Measurements from ENCODE around the gene PTPRG.
"Not testable (repeated sequence)": the region's sequence is repeated elsewhere in the genome, so short reads cannot be mapped to it uniquely, and the experiment has no call there.

Gene PTPRG

GRCh38 chr3:61561374-61562041, at the start of gene PTPRG:
Gene PTPRG (plus strand): TSS chr3:61561571. CDS start chr3:61562288, 717 bp downstream.
- peak in 1 of 2 experiments; percentile 39 for DNase-seq

- no peak for DNase-seq
These were observed 42.8 kb upstream of the PTPRG start for GRCh38 chr3:61518590-61518989.

GRCh38 chr3:61520966-61521628, 40.3 kb upstream of the PTPRG start:
- no peak for DNase-seq

GRCh38 chr3:61522060-61522459, 39.3 kb upstream of the PTPRG start:
- no peak for DNase-seq

- no peak for DNase-seq
These were observed 38.7 kb upstream of the PTPRG start for GRCh38 chr3:61522626-61523025.

GRCh38 chr3:61524933-61525332, 36.4 kb upstream of the PTPRG start:
- DNase-seq = no peak

GRCh38 chr3:61526308-61526707, 35.1 kb upstream of the PTPRG start:
- no peak for DNase-seq

- DNase-seq = no peak
These were observed 34.4 kb upstream of the PTPRG start for GRCh38 chr3:61527011-61527410.

GRCh38 chr3:61530355-61530754, 31.0 kb upstream of the PTPRG start:
- no peak for DNase-seq

GRCh38 chr3:61531528-61531927, 29.8 kb upstream of the PTPRG start:
- no peak for DNase-seq

GRCh38 chr3:61532739-61533500, 28.5 kb upstream of the PTPRG start:
- DNase-seq = no peak

- no peak for DNase-seq
These were observed 25.5 kb upstream of the PTPRG start for GRCh38 chr3:61535826-61536225.

GRCh38 chr3:61537366-61537765, 24.0 kb upstream of the PTPRG start:
- no peak for DNase-seq

GRCh38 chr3:61538486-61538885, 22.9 kb upstream of the PTPRG start:
- no peak for DNase-seq

- no peak for DNase-seq
These were observed 19.7 kb upstream of the PTPRG start for GRCh38 chr3:61541694-61542093.

- DNase-seq = no peak
These were observed 15.7 kb upstream of the PTPRG start for GRCh38 chr3:61545716-61546115.

GRCh38 chr3:61547625-61548024, 13.7 kb upstream of the PTPRG start:
- DNase-seq = no peak

- DNase-seq = not testable (repeated sequence)
These were observed 8.7 kb upstream of the PTPRG start for GRCh38 chr3:61552704-61553103.

- no peak for DNase-seq
These were observed 2.1 kb upstream of the PTPRG start for GRCh38 chr3:61559136-61559731.

GRCh38 chr3:61560517-61561373, 626 bp upstream of the PTPRG start:
- peak in 1 of 2 experiments; percentile 19 for DNase-seq

- DNase-seq = no peak
These were observed 810 bp downstream of the PTPRG start for GRCh38 chr3:61562042-61562720.

Measured in cerebellar nuclear complex (tissue), 1 donor.